Activated CD8-positive, alpha-beta memory T cell treated with anti-CD3 and anti-CD28 coated beads for 36 hours (primary cell): ENCODE measurements around the gene APOL3. TPM values are rescaled to one million over a fixed set of nuclear protein-coding genes. Genes with fewer than 3 reads are reported as not detected.
"Not testable (repeated sequence)": the region's sequence is repeated elsewhere in the genome, so short reads cannot be mapped to it uniquely, and the experiment has no call there.

ENCODE experiments used
- CTCF ChIA-PET: fragments of 350-600 bp; sonication (Branson Sonifier 250); formaldehyde crosslinking; loops from one replicate; lab custom pipeline; 2021; ENCODE audit warnings: antibody characterized with exemption; lab: Charles Lee
- POLR2A ChIA-PET: fragments of 350-600 bp; sonication (Branson Sonifier 250); formaldehyde crosslinking; loops from one replicate; lab custom pipeline; 2021; ENCODE audit warnings: antibody characterized with exemption; lab: Charles Lee
- total RNA-seq, 2 experiments: library from RNA; stranded (reverse); gene quantifications; one replicate each; pipeline ENCODE4 v1.2.3, GENCODE V29; 2021

The APOL3 gene
- total RNA-seq, 2 experiments from 2014 or later: 32.7 to 33.2 TPM

- ChIA-PET CTCF (interaction anchor here (0.8 to 1.5 kb wide), 4 partner anchors 10 to 82 kb away, joined by 3 read pairs; no protein-coding TSS in a partner anchor), POLR2A (no interaction called here)
Observed at GRCh38 chr22:36196254-36197064, 35.9 kb upstream of the APOL3 start.

DNA sequence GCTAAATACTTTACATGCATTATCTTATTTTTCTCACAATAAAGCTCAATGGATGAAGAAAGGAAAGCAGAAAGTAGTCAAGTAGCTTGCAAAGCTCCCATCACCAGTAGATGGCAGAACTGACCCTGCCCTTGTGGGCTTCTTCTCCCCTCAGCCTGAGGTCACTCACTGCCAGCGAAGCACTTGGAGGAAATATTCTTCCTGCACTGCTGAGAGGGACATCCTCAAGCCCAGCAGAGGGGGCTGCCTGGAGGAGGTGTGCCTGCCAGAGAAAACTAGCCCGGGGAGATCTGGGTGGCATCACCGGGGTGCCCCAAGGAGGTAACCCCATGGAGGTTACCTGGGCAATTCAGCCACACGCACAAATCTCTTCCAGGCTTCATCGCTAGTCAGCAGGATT, 34.4 kb upstream of the APOL3 start:
- POLR2A ChIA-PET: no interaction called here
- CTCF ChIA-PET: interaction anchor here (0.8 to 1.4 kb wide), 6 partner anchors 9 to 83 kb away, joined by 3 to 4 read pairs (median 3); partner anchors contain the start of gene APOL1

DNA sequence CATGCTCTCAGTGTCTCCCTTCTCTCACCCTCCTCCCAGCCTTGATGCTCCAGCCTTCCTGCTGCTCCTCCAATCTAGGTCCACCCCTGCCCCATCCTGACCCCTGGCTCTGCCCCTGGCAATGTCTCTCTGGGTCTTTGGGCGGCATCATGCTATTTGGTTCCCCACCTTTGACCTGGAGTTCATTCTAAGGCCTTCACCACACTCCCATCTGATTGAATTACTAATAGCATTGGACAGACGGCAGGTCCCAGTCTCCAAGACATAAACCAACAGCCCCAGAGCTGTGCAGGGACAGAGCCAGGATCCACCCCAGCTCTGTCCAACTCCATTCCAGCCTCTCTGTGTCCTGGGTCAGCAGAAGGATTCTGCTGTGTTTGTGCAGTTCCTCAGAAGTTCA, 33.8 kb upstream of the APOL3 start:
- ChIA-PET CTCF (interaction anchor here (0.8 to 1.4 kb wide), 6 partner anchors 9 to 83 kb away, joined by 3 to 4 read pairs (median 3); partner anchors contain the start of gene APOL1), POLR2A (no interaction called here)

DNA sequence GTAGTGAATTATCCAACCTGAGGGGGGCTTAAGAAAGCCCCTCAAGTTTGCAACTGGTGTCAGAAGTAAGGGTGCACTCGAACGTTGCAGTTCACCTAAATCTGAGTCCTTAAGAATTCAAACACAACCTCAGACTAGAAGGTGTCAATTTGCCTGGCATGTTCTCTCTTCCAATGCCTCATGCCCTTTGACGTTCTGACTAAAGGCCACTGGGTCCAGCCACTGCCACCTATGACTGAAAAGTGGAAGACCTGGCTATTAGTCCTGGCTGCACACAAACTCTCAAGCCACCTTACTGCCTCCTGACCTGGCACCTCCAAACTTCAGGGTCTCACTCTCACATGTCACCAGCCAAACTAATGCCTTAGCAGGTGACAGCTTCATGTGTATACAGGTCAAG, 33.0 kb upstream of the APOL3 start:
- ChIA-PET CTCF (no interaction called here), POLR2A (no interaction called here)

DNA sequence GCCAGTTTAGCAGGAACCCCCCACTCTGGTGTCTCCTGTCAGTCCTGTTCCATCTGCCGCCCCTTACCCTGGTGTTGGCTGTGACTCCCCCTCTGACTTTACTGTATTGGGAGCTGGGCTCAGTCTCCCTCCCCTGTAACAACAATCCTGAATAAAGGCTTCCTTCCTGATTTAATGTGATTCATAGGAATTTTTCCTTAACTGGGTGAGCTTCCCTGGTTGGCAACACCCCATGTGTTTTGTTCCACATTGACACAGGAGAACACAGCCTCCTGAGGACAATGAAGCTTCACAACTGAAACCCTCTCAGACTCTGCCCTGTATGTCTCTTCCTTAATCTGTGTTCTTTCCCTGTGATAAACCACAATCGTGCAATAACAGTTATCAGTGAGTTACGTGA, 32.6 kb upstream of the APOL3 start:
- ChIA-PET POLR2A (no interaction called here), CTCF (interaction anchor here (1.1 kb wide), 1 partner anchor 94 kb away, joined by 3 read pairs; no protein-coding TSS in a partner anchor)

GRCh38 chr22:36192542-36192941, 32.0 kb upstream of the APOL3 start:
- CTCF ChIA-PET: interaction anchor here (1.1 kb wide), 1 partner anchor 94 kb away, joined by 3 read pairs; no protein-coding TSS in a partner anchor
- POLR2A ChIA-PET: no interaction called here

DNA sequence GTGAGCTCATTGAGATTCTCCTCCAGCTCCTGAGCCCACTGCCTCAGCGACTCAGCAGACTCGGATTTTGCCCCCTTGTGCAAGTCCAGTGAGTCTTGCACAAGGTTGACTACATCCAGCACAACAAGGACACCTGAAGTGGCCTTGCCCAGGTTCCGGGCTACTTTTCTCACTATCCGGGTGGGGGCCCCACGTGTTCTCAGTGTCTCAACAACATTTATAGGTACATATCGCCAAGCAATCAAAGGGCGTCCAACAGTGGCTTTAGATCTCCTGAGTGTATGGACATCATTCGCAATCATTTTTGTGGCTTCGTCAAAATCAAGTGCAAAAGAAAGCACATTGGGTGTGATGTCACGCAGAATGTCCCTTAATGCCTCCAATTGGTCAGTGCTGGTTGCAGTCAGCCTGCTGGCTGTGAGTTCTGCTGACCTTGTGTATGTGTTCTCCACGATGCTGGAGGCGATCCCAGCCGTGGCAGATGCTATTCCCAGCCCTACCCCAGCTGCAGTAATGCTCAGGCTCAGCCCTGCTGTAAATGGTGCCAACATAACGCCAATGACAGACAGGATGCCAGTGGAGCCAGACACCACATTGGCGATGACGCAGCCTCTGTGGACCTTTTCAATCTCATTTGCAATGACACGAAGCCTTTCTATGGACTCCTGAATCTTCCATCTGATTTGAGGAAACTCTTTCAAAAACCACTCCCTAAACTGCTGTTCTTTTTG, 30.7 kb upstream of the APOL3 start:
- CTCF ChIA-PET: no interaction called here
- POLR2A ChIA-PET: interaction anchor here (0.6 kb wide), 1 partner anchor 86 kb away, joined by 3 read pairs; no protein-coding TSS in a partner anchor

DNA sequence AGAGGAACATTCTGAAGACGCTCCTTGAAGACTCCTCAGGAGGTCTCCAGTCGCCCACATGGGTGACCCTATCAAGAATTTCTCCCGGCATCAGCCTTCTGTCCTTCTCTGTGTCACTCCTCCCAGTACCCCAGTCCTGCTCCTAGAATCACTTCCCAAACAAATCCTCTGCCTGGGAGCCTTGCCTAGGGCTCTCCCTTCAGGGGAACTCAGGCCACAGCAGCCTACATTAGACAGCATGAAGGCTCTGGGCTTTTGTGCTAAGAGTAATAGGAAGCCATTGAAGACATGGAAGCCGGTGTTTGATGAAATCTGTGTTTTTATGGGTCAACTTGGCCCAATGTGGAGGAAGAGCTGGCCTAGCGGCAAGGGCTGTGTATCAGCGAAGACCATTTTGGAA, 27.3 kb upstream of the APOL3 start:
- CTCF ChIA-PET, POLR2A ChIA-PET: not testable (repeated sequence)

- ChIA-PET POLR2A (interaction anchor here (0.6 kb wide), 1 partner anchor 14 kb away, joined by 9 read pairs; no protein-coding TSS in a partner anchor), CTCF (interaction anchor here (0.9 to 1.3 kb wide), 2 partner anchors 9 to 11 kb away, joined by 3 read pairs; no protein-coding TSS in a partner anchor)
Observed at GRCh38 chr22:36185828-36186624, 25.5 kb upstream of the APOL3 start.

DNA sequence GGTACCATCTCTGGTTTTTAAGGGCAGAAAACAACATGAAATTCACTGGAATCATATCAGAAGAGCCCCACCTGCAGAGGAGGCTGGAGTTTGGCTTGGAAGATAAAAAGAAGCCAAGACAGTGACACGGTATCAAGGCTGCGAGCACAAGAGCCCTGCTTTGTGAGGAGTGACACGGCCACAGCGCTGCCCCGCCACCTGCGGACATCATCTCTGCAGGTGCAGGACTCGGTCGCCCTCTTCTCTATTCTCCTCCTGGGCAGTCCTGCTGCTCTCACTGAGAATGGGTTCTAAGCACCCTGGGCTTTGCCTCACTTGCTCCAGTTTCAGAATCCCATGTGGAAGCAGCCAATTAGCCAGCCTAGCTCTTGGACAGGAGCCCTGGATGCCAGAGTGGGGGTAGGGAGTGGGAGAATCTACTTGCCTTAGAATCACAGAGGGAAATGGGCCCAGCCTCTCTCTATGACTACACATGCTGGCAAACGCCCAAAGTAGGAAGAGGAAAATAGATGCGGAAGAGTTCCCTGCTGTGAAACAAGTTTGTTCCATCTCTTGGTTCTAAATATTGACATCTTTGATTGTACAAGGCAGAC, 24.0 kb upstream of the APOL3 start:
- ChIA-PET POLR2A (no interaction called here), CTCF (interaction anchor here (0.7 to 5.2 kb wide), 2 partner anchors 27 to 40 kb away, joined by 3 to 38 read pairs; no protein-coding TSS in a partner anchor)

- POLR2A ChIA-PET: no interaction called here
Observed at GRCh38 chr22:36183446-36183845, 22.9 kb upstream of the APOL3 start.

DNA sequence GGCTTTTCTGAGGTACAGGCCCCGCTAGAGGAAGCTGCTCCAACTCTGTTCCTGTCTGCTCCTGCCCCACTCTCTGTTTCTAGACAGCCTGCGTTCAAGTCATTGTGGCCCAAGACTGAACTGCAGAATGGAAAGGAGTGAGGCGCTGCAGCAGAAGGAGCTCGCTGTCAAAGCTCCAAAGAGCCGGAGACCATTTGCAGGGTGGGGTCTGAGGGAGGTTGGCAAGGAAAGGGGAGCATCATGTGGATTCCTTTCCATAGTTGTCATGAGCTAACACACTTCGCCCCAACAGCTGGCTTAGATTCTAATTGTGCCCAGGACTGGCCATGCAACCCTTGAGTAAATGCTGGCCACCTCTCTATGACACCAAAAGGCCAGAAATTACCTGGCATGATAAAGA, 22.3 kb upstream of the APOL3 start:
- ChIA-PET CTCF (interaction anchor here (0.5 to 5.2 kb wide), 3 partner anchors 20 to 39 kb away, joined by 3 to 38 read pairs (median 3); no protein-coding TSS in a partner anchor), POLR2A (no interaction called here)

More at GRCh38 chr22:36183446-36183845, 22.9 kb upstream of the APOL3 start:
- CTCF ChIA-PET: interaction anchor here (0.6 to 5.2 kb wide), 3 partner anchors 31 to 43 kb away, joined by 3 to 38 read pairs (median 3); no protein-coding TSS in a partner anchor

GRCh38 chr22:36182056-36182455, 21.5 kb upstream of the APOL3 start:
- POLR2A ChIA-PET: no interaction called here
- CTCF ChIA-PET: interaction anchor here (0.6 to 5.2 kb wide), 5 partner anchors 12 to 587 kb away, joined by 3 to 38 read pairs (median 3); partner anchors contain the start of gene APOL2

- ChIA-PET POLR2A (no interaction called here), CTCF (interaction anchor here (0.9 to 5.2 kb wide), 10 partner anchors 9 to 92 kb away, joined by 3 to 38 read pairs (median 5); partner anchors contain the start of gene APOL2)
Observed at GRCh38 chr22:36180928-36181327, 20.4 kb upstream of the APOL3 start.

- POLR2A ChIA-PET: no interaction called here
- CTCF ChIA-PET: interaction anchor here (0.6 to 5.2 kb wide), 19 partner anchors 8 to 115 kb away, joined by 3 to 38 read pairs (median 4); partner anchors contain the start of gene APOL3
Observed at GRCh38 chr22:36180038-36180880, 19.7 kb upstream of the APOL3 start.

GRCh38 chr22:36177160-36177559, 16.6 kb upstream of the APOL3 start:
- ChIA-PET POLR2A (no interaction called here), CTCF (interaction anchor here (0.9 to 4.3 kb wide), 4 partner anchors 17 to 112 kb away, joined by 3 to 16 read pairs (median 10); partner anchors contain the start of gene APOL3)

- ChIA-PET CTCF (interaction anchor here (1.4 kb wide), 1 partner anchor 31 kb away, joined by 14 read pairs; no protein-coding TSS in a partner anchor), POLR2A (no interaction called here)
Observed at GRCh38 chr22:36175892-36176291, 15.3 kb upstream of the APOL3 start.
